Forelimb muscle (tissue), 1 donor: ENCODE results near the gene AARS2. TPM values are rescaled to one million over a fixed set of nuclear protein-coding genes. Genes with fewer than 3 reads are reported as not detected.

Source experiments
- DNase-seq: peaks from one replicate; pipeline ENCODE4 v3.0.0-alpha.2; 2013; ENCODE audit warnings: low read depth
- polyA plus RNA-seq: library from polyadenylated mRNA; unstranded; fragments of 120-200 nt; gene quantifications from one replicate; pipeline ENCODE4 v1.2.1, GENCODE V29; 2013; ENCODE audit not compliant: insufficient read length

AARS2 gene
- polyA plus RNA-seq, 1 donor: 8.4 TPM

DNA sequence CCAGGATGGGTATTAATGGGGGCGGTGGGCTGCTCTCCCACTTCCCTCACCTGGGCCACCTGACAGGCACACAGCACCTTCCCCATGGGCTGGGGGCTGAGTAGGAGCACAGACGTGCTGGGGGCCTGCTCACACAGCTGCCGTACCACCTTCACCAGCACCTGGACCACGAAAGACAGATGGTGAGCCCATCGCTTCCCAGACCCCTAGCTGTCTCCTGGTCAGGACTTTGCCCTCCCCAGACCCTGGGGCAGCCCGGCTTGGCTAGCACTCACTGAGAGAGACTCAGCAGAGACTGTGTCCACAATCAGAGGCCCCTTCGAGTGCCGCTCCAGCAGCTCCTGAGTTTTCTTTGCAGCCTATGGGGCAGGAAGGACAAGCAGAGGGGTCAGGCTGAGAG is 12.0 kb downstream of the AARS2 start:
- no peak for DNase-seq

DNA sequence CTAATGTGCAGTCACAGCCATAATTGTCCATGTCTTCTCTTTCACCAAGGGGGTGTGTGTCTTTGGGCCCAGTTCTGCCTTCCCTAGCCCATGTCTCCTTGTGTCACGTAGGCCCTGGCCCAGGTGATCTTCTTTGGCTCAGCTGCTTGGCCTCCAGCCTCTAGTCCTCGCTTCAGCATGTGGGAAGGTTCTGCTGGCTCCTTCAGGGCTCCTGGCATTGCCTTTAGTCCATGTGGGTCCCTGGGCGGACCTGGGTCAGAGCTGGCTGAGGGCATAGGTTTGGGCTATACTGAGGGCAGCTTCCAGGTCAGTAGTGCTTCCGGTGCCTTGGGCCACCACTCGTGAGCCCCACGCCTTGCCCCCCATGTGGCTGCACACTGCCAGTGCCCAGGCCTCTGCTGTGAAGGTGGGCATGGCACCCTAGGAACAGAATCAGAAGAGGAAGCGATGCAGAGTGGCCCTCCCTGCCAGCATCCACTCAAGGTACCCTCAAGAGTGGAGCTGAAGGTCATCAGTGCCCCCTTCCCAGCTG is 12.8 kb downstream of the AARS2 start:
- no peak for DNase-seq

DNA sequence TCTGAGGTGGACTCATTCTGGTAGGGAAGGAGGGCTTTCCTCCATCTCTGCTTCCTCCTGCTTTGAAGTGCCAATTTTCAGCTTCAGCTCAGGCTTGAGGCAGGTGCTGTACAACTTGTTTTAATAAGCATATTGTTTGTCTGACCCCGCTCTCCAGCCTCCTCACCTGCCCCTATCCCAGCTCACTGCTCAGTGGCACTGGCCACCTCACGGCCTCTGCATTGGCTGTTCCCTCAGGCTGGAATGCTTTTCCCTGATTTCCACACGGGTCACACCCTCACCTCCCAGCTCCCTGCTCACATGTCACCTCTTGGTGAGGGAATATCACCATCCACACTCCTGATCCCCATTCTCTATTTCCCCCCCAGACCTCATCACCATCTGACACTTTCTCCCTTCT is 14.3 kb downstream of the AARS2 start:
- DNase-seq: no peak

DNA sequence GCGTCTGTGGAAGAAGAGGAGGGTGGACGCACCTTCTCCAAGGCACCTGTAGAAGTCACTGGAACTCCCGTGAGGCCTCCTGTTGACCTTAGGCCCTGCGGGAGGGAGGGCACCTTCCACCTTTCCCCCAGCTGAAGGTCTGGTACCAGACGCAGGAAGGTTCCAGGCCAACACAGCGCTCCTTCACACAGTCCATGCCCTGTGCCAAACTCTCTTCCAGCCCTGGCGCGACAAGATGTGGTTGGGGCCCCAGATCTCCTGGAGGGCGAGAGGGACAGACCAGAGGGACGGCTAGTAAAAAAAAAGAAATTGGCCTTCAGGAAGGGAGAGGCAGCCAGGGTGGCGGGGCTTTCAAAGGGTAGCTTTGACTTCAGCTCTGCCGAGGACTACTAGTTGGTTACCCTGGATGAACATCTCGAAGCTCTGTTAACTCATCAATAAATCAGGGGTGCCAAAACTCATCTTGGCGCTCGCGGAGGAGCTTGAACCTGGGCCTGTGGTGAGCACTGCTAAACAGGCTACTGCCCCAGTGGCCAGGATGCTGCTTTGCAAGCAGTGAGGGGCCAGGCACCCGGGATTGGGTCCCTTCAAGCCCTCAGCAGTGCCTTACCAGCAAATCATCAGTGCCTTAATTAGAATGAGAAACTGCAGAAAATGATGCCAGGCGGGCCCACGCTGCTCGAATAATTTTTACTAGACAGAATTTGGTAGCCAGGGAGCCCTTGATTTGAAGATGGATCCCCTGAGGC is 14.9 kb downstream of the AARS2 start:
- DNase-seq: no peak

DNA sequence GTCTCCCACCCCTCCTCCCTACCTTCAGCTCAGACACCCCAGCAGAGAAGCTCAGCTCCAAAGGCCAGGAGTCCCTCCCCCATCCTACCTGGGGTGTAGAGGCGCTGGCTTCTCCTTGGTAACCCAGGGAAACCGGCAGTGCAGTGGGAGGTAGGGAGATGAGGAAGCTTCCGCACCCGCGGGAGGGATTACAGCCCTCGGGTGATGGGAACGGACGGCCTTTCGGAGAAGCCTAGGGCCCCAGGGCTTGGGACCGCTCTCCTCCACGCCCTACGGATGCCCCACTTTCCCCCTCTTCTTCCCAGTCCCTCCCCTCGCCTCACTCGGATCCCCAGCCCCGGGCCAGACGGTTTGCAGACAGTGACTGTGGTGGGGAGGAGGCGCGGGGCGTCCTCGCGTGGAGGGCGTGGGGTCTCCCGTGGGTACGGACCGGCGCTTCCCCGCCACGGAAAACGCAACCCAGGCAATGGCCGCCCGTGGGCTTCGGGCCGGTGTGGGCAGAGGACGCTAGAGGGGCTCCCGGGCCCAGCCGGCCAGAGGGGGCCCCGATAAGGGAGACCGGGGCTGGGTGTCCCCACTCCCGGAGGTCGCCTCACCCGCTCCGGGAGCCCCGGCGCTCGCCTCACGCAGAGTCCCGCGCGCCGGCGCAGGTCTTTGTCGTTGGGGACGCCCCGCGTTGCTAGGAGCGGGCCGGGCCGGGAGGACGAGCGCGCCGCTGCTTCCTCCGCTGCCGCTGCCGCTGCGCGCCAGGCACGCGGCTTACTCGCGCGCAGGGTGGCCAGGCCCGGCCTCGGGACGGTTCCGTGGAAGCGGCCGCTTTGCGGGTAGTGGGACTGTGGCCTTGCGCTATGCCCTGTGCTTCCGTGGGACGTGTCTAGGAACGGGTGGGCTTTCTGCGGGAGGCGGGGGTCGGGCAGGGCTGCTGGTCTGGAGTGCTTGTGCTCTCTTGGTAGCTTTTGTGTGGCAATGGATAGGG is 15.8 kb downstream of the AARS2 start:
- no peak for DNase-seq

DNA sequence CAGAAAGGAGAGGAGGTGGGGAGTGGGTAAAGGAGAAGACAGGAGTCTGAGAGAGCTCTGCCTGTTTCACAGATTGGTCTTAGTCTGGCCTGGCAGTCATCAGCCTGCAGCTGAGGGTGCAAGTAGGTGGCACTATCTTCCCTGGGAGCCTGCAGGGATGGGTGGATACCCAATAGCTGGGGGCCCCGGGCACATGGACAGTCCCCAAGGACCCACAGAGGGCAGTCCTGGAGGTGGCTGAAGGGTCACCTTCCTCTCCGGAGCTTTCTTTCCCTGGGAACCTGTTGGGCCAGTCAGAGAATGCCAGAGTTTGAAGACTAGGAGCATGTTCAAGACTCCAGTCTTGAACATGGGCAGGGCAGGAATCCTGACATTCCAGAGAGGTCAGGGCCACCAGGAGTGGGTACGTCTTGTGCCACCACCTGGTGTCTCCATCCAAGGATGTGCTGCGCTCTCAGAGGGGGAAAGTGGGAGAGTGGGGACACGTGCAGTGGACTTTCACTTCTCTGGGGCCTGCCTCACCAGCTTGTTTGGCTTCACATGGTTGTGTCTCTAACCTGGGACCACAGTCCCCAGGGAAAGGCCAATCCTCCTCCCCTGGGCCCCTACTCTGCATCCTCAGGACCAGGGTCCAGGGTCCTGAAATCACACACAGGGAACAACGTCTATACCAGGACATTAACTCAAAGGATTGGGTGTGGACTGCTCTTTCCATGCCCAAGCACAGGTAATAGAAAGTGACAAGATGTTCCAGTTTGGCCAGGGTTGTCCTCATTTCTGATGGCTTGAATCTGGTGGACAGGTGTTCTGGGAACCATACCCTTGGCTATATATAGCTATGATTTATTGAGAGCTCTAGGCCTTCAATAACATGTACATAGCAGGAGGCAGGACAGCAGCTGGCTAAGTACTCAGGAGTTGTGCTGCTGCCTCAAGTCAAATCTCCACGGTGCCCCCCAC is 18.0 kb downstream of the AARS2 start:
- DNase-seq: no peak

DNA sequence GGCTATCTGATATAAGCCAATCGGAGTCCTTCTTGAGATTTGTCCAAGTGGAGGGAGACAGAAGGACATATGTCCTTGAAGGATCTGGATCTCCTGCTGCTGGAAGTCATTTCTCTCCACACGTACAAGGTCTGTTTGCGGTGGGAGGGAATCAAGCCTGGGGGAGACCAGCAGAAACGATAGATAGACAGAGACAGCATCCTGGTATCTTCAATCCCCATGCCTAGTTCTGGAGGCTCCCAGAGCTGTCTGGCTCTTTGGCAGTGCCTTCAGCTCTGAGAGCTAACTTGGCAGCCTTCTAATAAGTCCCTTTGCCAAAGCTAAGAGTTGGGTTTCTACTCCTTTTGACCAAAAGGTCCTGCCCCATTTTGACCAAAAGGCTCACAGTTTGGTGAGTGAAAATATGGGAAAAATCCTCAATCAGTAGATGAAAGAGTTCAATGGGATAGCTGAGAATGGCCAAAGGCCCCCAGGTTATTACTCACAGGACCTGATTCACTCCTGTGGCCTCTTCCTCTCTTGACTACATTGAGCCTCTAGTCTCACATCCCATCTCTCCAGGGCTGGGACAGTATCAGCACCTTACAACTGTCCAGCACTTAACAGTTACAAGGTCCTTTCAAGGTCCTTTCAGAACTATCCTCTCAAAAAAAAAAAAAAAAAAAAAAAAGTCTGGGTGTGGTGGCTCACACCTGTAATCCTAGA is 20.3 kb downstream of the AARS2 start:
- no peak for DNase-seq

DNA sequence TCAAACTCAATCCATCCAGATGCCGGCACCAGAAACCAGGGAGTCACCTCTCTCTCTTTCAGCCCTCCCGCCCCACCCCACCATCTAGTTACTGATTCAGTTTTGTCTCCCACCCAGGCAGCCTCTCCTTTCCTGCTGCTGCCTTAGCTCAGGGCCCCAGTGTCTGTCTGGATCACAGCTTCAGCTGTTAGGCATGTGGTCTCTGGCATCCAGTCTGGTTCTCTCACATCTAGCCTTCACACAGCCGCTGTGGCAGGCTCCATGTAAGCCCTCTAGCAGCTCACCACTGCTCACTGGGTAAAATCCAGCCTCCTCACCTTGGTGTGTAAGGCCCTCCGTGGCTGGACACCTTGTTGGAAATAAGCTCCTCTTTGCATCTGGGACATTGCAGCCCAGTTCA is 21.3 kb downstream of the AARS2 start:
- no peak for DNase-seq

DNA sequence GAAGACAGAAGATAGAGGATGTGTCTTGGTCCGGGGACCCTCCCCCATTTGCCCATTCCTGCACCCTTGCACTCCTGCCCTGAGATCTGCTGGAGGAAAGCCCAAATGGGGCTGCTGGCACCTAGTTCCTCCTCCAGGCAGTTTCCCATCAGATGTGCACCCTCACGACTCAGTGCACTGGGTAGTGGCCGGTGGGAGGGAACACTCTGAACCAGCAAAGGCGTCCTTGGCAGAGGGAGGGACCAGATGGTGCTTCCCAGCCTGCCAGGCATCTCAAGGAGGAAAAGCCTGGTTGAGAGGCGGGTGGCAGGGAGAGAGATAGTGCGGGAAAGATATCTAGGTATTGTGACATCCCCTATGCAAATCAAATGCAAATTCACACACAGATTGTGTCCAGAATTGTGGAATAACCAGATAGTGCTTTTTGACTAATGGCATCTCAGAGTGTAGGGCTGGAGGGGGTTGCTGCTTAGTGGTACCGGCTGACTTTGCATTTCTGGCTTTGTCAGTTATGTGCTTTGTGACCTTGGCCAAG is 23.4 kb downstream of the AARS2 start:
- no peak for DNase-seq

DNA sequence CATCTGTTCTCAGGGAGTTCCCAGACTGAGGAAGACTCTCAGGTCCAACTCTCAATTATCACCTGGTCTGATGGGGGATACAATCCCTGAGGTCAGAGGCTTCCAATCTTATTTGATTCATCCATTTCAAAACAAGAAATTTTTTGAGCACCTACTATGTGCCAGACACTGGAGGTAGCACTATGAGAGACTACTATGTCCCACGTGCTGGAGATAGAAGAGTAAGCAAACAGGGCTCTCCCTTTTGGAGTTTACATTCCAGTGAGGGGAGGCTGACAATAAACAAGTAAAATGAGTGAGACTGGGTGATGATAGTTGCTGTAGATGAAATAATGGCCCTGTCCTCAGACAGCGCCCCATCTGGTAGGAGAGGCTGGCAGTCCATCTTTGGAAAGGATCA is 26.4 kb downstream of the AARS2 start:
- no peak for DNase-seq

DNA sequence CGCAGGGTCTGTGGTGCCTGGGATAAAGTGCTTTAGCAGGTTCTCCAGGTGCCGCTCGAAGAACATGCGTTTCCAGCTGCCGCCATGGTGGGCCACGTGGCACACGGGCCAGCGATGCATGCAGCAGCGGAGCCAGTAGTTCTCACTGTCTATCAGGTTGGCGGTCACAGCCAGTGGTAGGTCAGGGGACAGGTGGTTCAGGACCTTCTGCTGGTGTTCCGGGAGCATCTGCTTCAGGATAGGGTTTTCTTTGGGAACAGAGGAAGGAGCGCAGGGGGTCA is 26.9 kb downstream of the AARS2 start:
- no peak for DNase-seq

DNA sequence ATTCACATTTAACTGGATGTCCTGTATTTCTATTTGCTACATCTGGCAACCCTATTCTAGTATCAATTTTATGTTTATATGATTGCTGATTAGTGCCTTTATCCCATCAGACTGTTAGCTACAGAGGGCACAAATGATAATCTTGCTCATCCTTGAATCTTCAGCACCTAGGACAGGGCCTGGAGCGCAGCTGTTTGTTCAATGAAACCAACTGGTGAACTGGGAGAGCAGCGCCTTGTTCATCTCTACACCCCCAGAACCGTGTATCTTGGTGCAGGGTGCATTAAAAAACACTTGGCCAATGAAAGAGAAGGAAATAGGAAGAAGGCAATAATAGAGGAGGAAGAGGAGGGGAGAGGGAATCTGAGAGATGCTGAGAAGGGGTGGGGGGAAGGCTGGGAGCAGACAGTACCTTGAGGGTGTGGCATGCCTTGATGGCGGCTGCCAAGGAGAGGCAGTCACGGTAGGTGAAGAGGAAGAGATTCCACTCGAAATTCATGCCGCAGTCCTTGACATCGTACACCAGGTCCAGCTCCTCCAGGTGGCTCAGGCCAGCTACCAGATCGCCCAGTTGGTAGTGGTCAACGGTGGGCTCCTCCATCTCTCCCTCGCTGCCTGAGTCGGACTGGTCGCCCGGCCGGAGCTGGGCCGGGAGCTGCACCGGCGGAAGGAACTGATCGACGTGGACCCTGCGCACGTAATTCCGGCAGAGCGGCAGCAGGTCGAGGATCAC is 27.4 kb downstream of the AARS2 start:
- no peak for DNase-seq

DNA sequence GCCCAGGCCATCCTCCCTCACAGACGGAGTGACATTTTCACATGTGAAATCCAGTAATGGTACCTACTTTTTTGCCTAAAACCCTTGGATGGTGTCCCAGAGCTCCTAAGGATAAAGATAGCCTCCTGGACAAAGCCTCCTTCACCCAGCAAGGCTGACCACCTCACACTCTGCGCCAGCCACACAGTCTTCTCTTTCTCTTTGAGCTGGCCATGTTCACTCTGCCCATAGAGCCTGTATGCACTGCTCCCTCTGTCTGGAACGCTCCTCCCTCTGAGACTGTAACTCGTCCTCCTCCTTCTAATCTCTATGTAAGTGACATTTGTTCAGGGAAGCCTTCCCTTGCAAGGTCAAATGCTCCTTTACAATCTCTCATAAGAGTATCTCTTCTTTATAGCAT is 28.3 kb downstream of the AARS2 start:
- DNase-seq: no peak

DNA sequence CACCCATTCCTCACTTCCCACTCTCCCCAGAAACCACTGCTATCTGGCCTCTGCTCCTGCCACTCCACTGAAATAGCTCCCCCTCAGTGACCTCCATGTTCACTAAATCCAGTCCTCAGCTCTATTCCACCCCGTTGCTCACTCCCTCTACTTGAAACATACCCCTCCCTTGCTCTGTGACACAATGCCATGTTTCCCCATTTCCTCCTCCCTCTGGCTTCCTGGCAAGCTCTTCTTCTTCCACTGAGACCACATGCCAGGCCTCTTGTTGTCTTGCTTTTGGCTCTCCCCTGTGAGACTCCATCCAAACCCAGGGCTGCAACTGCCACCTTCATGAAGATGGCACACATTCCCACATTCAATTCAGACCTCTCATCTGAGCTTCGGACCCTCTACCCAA is 29.0 kb downstream of the AARS2 start:
- no peak for DNase-seq

DNA sequence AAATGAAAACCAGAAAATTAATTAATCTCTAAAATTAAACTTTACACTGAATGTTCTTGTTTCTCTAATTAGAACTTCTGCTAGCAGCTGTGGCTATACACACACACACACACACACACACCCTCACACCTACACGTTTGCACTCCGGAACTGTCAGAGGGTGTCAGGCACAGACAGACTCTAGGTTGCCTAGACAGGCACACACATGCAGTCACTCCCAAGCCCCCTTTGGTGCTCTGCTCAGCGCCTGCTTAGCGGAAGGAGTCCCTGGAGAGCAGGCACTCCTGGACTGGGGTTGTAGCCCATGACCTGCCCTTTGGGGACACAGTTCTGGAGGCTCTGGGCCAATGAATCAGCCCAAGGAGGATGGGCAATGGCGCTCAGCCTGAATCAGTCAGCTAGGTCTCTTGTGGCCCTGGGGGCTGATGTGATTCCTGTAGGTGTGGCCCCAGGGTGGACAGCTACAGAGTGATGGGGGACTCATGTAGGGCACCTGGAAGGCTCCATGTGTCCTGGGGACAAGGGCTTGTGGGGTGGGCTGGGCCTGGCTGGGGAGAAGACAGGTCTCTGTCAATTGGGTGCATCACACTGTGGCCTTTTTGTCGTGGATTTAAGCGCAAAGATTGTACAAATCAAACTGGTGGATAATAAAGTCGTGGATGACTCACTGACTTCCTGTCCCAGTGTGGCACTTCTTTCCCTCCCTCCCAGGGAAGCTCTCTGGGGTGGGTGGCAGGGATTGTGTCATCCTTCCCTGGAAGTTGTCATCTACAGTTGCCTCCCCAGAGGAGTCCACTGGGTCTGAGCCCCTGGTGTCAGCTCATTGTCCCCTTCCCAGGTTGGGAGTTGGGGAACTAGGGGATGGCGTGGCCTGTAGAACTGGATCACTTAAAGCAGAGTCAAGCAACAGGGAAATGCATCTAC is 34.1 kb downstream of the AARS2 start:
- DNase-seq: no peak

DNA sequence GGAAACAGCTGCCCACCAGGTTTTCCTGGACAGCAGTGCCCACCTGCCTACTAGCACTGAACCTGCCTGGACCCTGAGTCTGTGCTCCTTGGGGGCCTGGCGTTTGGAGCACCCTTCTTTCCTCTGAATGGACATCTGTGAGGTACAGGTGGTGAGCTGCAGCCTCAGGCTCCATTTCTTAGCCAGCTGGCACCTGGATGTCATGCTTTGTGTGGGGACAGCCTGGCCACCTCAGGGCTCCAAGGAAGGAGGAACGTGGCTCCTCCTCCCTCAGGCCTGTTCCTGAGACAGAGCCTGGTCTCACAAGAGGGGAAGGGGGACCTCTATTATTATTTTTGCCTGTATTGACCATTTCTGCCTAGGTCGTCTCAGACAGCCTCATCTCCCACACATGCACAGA is 34.8 kb downstream of the AARS2 start:
- DNase-seq: no peak

DNA sequence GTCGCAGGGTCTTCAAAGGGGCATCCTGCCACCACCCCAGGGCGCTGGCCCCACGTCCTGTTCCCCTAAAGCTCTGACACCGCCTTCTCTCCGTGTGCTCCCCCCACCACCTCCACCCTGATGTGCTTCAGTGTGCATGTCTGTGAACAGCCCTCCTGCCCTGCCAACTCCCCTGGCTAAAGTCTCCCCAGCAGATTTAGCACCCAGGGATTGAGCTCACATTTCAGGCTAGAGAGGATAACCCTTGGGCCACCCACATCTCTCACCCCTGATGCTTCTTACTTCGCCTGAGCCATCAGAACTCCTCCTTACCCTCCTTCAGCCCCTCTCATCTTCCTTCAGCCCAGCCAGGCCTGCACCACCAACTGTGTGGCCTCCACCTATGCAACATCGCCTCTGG is 35.4 kb downstream of the AARS2 start:
- DNase-seq: no peak

DNA sequence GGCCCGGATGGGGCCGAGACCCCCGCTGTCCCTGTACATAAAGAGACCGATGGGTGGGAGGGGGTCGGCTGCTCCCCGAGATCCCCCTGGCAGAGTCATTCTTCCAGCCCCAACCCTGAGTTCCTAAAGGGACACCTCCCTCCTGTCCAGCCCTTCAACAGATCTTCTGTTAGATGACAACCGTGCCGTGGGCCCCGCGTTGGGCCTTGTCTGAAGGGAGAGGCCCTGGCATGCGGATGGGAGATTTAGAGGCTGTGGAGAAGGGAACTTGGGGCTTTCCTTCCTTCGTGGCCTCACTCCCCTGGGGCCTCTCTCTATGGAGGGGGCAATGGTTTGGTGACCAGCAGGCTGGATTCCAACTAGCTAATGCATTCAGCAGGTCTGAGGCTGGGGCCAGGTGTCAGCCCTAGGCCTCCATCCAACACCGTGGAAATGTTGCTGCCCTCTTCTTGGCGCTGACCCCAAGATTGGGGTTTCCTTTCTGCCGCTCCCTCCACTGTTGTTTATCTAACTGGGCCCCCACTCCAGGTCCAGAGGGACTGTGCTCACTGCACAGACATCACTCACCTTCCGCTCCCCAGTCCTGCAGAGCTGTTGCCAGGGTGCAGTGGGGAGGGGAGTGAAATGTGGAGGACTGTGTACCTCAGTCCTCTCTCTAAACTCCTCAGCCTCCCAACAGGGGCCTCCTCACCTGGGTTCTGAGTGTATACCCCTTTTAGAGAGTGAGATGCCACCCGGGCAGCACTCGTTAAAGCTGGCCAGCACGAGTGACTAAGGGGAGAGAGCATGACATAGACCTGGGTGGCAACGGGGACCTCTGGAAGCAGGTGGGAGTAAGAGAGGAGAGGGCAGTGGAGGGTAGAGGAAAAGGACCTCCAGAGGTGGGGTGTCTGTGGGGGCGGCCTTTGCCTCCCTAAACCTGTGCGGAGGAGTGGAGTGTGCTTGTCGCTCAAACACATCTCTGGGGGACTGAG is 36.2 kb downstream of the AARS2 start:
- DNase-seq: no peak
